ENCODE measurements around the gene CLCN2.
A peak's percentile ranks its signal among the peaks of the same experiment; 100 is the strongest.

The CLCN2 gene
- total RNA-seq, result 4.8 to 9.3 (median 7.3) reads per million in 4 experiments

DNA sequence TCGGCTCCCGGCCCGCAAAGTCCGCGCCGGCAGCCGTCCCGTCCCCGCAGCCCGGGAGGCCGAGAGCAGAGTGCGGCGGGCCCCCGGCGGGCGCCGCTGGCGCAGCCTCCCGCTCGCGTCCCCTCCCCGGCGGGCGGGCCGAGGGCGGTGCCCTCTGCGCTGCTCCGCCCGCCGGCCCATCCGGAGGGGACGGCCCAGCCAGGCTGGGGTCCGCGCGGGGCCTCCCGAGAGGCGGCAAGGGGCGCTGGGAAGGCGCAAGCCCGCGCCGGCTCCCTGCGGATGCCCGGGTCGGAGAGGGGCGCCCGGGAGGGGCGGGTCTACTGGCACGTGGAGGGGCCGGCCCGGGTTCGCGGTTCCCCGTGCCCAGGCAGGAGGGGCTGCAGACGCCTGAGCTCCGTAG, at the start of gene CLCN2, which contains the start of gene POLR2H:
CLCN2 (minus strand) TSS at position 74 of the 400 bp plus-strand sequence. CDS start 126 bp downstream, outside the sequence.
POLR2H (plus strand) TSS at position 179 of the 400 bp plus-strand sequence. CDS start 1,783 bp downstream, outside the sequence.
- peak; percentile 27 for DNase-seq

DNA sequence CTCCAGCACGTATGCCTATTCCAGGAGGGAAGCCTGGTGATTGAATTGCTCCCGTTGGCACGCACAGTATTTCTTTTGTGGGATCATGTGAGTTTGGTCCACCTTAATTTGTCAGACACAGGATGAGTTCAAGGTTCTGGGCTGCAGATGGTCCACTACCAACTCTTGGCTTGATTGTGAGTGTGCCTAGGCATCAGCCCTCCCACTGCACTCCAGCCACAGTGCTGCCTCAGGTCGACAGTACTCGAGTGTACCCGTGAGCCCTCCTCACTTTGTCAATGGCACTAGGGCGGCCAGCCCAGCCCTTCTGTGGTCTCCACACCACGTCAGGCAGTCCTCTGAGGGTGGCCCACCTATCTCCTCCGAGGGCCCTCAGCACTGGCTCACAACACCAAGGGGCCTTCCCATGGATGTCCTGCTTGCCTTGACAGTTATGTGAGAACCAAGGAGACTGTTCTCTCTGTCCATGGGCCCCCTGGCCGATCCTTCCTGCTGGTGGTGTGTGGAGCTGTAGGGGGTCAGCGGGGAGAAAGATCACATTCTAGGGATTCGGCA, 48.6 kb upstream of the CLCN2 start:
- DNase-seq, result no peak

DNA sequence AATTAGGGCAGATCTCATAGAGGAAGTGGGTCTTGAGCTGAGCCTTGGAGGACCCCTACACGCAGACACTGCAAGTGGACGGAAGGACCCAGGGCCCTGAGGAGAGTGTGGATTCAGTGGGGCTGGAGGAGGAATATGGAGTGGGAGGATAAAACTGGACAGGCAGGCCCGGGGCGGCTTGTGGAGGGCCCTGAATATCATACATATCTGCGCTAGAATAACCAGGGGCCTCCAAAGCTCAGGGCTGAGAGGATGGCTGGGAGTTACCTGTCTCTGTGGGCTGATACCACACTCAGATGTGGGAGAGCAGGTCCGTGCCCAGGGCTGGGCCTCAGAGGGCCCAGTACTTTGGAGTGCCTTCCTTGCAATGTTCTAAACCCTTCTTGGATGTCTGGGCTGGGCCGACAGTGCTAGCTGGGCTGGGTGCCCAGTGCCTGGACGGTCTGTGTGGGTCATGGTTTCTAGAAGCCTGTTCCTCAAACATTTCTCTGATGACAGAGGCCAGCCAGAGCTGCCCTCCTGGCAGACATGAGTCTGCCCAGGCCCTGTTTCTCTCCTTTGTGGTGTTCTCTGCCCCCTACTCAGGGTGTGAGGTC, 48.0 kb upstream of the CLCN2 start:
- DNase-seq, result no peak

DNA sequence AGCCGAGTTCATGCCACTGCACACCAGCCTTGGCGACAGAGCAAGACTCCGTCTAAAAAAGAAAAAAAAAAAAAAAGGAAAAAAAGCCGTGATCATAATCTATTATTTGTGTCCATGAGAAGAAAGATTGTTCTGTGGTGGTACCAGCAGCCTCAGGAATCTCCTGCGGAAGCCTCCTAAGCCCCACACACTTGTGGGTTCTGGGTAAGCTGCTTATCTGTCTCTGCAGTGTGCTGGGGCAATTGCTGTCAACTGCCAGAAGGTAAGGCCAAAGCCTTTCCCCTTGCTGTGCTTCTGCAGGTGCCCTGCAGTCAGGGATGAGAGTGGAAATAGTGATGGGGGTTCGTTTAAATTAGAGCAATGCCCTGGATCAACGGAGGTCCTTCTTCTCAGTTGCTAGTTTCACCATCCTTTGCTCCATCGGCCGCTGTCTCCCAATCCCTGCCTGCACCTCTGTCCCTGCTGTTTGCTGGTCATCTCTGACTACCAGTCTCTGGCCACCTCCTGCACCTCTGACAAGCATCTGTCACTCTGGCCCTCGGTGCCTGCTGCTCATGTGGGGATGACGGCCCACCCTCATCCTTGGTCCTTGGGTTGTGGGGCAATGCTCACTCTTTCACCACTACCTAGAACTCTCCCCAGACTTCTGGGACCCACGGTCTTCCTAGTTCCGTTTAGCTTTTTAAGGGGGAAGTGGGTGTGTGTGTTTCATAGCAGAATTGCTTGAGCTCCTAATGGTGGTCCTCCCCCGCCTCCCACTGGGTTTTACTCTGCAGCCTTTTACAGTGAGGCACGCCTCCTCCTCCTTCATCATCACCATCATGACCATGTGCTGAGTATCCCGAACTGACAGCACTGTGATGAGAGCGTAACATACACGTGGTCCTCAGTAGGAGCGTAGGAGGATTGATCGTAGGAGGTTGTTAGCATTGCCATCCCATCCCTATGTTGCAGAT, 43.9 kb upstream of the CLCN2 start:
- DNase-seq, result no peak

DNA sequence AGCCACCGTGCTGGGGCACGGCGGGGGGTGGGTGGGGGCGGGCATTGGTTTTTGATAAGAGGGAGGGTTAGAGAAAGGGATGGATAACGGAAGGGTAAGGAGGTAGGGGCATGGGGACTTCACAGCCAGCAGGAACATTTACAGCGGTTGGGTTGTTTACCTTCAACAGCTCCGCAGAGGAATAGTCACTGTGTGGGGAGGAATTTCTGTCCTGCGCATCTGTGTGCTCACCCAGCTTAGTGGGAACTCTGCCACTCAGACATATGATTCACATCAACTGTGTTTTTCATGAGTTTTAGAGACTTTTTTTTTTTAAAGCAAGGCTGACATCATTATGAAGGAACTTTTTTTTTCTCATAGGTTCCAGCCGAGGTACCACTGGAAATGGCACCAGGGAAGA, 38.0 kb upstream of the CLCN2 start:
- DNase-seq, result no peak

DNA sequence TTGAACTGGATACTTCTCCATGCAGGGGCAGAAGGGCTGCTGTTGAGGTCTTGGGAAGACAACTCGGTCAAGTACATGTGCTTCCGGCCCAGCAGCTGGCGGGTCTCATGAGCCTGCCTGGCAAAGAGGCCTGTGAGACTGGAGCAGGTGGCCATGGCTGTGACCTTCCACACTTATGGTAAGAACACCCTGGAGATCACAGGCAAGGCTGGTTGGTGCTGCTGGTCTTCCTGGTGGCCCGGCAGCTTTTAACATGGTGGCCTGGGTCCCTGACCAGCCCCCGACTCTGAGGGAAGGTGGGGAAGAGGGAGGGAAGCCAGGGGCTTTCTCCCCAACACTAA, 33.9 kb upstream of the CLCN2 start:
- no peak for DNase-seq

DNA sequence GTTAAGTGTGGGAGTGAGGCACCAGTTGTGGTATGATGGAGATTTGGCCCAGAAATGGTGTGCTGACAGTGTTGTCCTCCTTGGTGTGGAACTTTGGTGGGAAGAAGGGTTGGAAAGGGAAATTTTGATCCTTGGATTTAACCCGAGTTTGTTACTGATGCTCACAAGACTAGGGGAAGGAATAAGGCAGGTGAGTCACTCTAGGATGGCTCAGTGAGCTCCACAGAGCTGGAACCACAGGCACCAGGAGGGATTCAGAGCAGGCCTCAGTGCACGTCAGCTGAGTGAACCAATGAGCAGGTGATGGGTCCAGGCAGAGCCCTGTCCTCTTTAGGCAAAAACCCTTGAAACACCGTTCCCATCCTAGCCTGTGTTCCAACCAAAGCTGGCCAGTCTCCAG, 29.9 kb upstream of the CLCN2 start:
- no peak for DNase-seq

DNA sequence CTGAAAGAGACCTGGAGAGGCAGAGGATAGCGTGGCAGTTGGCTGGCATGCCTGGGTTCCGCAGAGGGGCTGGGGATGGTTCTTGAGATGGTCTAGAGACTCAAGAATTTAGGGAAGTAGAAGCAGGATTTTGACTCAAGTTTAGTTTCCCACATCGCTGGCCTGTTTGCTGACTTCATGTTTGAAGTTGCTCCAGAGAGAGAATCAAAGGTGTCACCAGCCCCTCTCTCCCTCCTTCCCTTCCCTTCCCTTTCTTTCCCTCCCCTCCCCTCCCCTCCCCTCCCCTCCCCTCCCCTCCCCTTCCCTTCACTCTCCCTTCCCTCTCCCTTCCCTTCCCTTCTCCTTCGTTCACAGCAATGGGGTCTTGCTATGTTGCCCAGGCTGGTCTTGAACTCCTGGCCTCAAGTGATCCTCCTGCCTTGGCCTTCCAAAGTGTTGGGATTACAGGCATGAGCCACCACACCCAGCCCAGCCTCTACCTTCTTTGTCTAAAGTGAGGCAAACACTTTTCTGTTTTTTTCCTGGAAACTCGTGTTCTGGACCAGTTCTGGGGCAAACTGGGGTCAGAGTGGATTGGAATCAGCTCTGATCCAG, 28.6 kb upstream of the CLCN2 start:
- no peak for DNase-seq

DNA sequence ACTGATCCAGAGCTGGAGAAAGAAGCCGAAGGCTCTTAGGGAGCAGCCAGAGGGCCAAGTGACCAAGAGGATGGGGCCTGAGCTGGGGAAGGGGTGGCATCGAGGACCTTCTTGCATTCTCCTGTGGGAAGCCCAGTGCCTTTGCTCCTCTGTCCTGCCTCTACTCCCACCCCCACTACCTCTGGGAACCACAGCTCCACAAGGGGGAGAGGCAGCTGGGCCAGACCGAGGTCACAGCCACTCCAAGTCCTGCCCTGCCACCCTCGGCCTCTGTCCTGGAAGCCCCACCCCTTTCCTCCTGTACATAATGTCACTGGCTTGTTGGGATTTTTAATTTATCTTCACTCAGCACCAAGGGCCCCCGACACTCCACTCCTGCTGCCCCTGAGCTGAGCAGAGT, 28.0 kb upstream of the CLCN2 start:
- no peak for DNase-seq

DNA sequence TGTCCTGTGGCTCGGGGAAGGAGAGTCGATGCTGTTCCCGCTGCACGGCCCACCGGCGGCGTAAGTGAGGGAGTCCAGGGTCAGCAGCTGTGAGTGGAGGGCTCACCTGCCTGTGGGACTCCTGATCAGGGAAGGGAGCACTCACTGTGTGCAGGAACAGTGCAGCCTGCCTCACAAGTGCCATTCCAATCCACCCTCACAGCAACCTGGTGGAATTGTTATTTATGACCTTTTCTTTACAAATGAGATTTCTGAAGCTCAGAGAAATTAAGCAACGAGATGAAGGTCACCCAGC, 27.5 kb upstream of the CLCN2 start:
- no peak for DNase-seq

DNA sequence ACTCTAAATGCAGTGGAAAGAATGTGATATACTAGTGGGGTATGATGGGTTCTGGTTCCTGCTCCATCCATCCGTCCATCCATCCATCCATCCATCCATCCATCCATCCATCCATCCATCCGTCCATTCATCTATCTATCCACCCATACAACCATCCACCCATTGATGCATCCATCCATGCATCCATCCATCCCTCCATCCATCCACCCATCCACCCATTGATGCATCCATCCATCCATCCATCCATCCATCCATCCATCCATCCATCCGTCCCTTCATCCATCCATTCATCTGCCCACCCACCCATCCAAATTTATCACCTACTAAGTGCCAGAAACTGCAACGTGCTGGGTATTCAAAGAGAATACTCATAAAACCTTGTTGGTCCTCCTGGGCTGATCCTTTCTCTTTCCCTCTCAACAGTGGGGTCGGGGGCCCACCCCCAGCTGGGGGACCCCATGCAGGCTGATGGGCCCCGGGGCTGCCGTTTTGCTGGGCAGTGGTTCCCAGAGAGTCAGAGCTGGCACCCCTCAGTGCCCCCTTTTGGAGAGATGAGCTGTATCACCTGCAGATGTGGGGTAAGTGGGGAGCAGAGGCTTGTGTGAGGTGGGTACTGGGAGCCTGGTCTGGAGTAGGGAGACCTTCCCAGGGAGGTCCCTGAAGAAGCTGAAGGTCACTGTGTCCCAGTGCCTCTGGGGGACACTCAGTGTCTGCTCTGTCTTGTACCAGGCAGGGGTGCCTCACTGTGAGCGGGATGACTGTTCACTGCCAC, 26.9 kb upstream of the CLCN2 start:
- DNase-seq, result no peak

DNA sequence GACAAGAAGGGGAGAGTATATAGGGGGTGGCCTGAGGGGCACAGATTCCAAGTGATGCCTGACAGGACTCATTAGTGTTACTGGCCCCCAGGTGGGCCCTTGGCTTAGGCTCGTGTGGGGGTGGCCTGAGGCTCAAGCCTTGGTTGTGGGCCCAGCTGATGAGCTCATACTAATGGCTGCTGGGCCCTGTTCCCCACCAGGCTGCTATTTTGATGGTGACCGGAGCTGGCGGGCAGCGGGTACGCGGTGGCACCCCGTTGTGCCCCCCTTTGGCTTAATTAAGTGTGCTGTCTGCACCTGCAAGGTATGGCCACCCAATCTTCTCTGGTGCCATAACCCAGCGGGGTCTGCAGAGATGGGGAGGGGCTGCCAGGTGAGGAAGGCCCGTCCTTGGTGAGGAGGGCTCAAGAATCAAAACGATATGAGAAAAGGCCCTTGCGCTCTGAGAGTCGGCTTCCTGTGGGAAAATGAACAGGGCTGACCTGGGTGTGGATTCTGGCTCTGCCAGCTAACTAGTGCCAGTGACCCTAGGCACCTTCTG, 25.8 kb upstream of the CLCN2 start:
- no peak for DNase-seq

DNA sequence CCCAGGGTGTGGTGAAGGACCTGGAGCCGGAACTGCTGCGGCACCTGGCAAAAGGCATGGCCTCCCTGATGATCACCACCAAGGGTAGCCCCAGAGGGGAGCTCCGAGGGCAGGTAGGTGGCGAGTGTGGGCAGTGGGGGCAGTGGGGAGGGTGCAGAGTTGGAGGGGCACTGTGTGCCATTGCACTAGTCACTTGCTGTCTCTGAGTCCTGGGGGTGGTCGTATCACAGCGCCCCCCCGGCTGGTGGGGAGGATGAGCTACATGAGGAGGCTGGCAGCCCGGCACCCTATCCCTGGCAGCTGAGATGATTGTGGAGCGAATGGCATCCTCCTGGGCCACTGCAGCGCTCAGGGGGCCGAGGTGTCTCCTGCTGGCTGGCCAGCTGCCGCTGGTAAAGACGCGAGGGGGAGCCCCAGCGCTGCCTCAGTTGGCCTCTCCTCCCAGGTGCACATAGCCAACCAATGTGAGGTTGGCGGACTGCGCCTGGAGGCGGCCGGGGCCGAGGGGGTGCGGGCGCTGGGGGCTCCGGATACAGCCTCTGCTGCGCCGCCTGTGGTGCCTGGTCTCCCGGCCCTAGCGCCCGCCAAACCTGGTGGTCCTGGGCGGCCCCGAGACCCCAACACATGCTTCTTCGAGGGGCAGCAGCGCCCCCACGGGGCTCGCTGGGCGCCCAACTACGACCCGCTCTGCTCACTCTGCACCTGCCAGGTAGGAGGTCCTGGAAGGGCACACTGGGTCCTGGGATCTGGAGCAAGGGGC, 24.8 kb upstream of the CLCN2 start:
- no peak for DNase-seq

DNA sequence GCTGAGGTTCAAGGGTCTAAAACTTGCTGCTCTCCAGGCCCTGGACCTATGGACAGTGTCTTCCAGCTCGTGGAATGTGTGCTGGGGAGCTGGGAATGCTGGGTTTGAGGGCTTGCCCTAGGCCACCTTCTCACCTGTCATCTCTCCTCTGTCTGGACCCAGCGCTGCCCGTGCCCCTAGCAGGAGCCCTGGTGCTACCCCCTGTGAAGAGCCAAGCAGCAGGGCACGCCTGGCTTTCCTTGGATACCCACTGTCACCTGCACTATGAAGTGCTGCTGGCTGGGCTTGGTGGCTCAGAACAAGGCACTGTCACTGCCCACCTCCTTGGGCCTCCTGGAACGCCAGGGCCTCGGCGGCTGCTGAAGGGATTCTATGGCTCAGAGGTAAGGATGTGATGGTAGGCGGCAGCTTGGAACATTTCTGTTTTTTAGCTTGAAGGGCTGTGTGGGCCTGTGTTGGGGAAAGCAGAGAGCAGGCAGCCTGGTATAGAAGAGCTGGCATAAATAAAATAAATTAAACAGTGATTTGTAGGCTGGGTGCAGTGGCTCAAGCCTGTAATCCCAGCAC, 23.5 kb upstream of the CLCN2 start:
- DNase-seq, result no peak

DNA sequence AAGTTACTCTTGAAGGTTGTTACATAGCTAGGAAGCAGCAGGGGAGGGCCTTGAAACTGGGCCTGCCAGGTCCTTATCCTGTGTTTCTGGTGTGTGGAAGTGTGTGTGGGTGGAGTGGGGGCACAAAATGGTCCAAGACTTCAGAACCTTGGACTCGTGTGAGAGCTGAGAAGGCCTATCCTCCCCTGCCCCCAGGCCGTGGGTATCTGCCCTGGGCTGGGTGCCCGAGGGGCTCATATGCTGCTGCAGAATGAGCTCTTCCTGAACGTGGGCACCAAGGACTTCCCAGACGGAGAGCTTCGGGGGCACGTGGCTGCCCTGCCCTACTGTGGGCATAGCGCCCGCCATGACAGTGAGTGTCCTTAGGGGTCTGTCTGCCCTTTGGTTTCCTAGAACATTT, 22.9 kb upstream of the CLCN2 start:
- no peak for DNase-seq

DNA sequence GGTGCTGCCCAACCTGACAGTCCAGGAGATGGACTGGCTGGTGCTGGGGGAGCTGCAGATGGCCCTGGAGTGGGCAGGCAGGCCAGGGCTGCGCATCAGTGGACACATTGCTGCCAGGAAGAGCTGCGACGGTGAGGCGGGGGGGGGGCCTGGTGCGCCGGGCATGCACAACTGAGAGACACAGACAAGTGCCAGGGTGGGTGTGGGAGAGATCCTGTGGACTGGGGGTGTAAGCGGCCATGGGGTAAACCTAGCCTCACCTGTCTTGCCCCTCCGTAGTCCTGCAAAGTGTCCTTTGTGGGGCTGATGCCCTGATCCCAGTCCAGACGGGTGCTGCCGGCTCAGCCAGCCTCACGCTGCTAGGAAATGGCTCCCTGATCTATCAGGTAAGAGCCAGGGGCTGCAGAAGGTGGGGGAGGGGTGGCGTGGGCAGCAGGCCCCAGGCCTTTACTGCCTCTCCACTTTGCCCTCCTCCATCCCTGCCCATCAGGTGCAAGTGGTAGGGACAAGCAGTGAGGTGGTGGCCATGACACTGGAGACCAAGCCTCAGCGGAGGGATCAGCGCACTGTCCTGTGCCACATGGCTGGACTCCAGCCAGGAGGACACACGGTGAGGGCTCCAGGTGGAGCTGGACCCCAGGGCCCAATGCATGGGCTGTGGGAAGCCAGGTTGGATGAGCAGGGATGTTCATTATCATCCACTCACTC, 21.8 kb upstream of the CLCN2 start:
- no peak for DNase-seq

DNA sequence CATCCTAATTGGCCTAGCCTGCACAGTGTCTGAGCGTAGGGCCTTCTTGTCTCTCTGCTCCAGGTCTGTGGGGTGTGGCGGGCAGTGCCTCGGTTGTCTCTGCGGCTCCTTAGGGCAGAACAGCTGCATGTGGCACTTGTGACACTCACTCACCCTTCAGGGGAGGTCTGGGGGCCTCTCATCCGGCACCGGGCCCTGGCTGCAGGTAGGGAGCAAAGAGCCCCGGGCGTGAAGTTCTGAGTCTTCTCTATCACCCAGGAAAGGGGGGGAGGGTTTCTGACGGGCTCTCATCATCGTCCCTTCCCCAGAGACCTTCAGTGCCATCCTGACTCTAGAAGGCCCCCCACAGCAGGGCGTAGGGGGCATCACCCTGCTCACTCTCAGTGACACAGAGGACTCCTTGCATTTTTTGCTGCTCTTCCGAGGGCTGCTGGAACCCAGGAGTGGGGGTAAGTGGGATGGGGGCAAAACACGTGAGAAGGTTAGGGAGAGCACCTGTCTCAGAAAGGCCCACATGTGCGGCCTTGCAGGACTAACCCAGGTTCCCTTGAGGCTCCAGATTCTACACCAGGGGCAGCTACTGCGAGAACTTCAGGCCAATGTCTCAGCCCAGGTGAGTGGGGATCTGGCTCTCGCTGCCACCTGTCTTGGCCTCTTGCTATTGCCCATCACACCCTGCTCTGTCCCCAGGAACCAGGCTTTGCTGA, 21.1 kb upstream of the CLCN2 start:
- no peak for DNase-seq

DNA sequence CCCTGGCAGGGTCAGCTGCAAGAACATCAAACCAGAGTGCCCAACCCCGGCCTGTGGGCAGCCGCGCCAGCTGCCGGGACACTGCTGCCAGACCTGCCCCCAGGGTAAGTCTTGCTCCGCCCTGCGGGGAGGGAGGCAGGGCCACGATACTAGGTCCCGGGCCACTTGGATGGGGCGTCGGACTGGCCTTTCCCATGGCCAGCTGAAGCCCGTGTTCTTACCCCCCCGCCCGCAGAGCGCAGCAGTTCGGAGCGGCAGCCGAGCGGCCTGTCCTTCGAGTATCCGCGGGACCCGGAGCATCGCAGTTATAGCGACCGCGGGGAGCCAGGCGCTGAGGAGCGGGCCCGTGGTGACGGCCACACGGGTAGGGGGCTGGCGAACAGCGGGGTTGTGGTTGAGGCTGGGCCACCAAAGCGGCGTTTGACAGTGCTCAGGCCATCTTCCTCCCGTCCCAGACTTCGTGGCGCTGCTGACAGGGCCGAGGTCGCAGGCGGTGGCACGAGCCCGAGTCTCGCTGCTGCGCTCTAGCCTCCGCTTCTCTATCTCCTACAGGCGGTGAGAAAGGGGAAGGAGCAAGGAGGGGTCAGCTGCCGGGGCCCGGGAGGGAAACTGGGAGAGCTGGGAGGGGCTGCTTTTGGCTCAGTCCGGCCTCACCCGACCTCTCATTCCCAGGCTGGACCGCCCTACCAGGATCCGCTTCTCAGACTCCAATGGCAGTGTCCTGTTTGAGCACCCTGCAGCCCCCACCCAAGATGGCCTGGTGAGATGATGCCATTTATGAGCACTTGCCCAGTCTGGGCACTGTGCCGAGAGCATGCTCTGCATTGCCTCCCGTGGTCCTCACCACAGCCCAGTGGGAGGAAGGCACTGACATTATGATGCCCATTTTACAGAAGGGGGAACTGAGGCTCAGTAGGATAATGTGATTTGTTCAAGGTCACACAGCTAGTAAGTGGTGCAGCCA, 20.1 kb upstream of the CLCN2 start:
- no peak for DNase-seq

Data from effector CD8-positive, alpha-beta T cell (primary cell).